Vagina (tissue), 2 donors: Measurements from ENCODE around the gene DENND1A.

Experiments used
- POLR2A ChIP-seq, 2 donors: fragments of 450-650 bp; IDR thresholded peaks; one replicate each; pipeline ENCODE4 v1.6.1; 2017; ENCODE audit warnings: antibody characterized with exemption in 2 of 2, mild to moderate bottlenecking in 2 of 2, moderate library complexity in 2 of 2
- POLR2AphosphoS5 ChIP-seq, 2 donors: sonication (generic); formaldehyde crosslinking; IDR thresholded peaks; one replicate each; pipeline ENCODE4 v1.9.0; 2017; ENCODE audit warnings: antibody characterized with exemption in 2 of 2, mild to moderate bottlenecking in 2 of 2, low read depth in 1 of 2; ENCODE audit not compliant: insufficient read depth in 1 of 2
- TF ChIP-seq, protein P1 (sequence below), 3 experiments: fragments of 450-650 bp in 2 of 3; fragments of 200-600 bp in 1 of 3; sonication (generic) in 1 of 3; IDR thresholded peaks; one replicate each; pipeline ENCODE4 v1.5.1; 2017 to 2019; ENCODE audit warnings: antibody characterized with exemption in 3 of 3, mild to moderate bottlenecking in 2 of 3, moderate library complexity in 2 of 3

- TF ChIP-seq POLR2A (IDR thresholded peaks at IDR 0.05) (no peak), POLR2AphosphoS5 (IDR thresholded peaks at IDR 0.05; ENCODE audit: insufficient read depth in 1 of 2, low read depth in 1 of 2) (no peak)
- TF ChIP-seq, protein P1, sequence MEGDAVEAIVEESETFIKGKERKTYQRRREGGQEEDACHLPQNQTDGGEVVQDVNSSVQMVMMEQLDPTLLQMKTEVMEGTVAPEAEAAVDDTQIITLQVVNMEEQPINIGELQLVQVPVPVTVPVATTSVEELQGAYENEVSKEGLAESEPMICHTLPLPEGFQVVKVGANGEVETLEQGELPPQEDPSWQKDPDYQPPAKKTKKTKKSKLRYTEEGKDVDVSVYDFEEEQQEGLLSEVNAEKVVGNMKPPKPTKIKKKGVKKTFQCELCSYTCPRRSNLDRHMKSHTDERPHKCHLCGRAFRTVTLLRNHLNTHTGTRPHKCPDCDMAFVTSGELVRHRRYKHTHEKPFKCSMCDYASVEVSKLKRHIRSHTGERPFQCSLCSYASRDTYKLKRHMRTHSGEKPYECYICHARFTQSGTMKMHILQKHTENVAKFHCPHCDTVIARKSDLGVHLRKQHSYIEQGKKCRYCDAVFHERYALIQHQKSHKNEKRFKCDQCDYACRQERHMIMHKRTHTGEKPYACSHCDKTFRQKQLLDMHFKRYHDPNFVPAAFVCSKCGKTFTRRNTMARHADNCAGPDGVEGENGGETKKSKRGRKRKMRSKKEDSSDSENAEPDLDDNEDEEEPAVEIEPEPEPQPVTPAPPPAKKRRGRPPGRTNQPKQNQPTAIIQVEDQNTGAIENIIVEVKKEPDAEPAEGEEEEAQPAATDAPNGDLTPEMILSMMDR (IDR thresholded peaks at IDR 0.05): no peak
These were observed 386.4 kb downstream of the DENND1A start for GRCh38 chr9:123543492-123543891.
